NCI-H2196 treated with DMSO at 0.1 percent for 48 hours (cell line): ENCODE data around the gene ADAMTSL2.

Source experiments
- DNase-seq: peaks from one replicate; lab custom pipeline; 2025; ENCODE audit not compliant: unreplicated experiment; lab: John Stamatoyannopoulos, UW

Gene ADAMTSL2

DNA sequence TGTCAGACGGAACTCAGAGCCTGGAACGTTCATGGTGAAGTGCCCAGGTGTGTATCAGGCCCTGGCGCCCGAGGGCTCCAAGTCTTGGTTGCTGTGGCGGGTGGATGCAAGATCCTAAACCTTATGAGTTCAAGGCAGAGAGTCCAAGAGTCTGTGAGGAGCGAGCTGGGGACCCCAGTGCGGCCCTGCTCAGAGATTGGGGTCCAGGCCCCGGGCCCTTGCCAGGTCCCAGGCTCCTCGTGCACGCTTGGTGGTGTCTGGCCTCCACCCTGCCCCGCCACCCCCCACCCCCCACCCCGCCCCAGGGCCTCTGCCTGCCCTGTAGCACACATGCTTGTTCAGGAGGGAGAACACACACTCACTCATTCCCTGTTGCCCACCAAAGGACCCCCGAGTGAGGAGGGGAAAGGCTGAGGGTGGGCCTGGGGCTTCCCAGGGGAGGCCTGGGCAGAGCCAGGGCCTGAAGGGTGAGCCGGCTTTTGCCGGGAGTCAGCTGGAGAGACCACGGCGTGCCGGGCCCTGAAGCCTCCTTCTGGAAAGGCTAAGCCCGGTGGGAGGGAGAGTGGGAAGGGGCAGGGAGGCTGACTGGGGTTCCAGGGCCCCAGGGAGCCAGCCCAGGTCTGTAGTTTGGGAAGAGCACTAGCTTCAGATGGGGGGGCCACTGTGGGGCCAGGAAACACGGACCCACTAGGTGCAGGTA lies 37.5 kb downstream of the ADAMTSL2 start:
- DNase-seq, result no peak

- peak; percentile 23 for DNase-seq
Measured at GRCh38 chr9:133572821-133573361, 38.4 kb downstream of the ADAMTSL2 start.

DNA sequence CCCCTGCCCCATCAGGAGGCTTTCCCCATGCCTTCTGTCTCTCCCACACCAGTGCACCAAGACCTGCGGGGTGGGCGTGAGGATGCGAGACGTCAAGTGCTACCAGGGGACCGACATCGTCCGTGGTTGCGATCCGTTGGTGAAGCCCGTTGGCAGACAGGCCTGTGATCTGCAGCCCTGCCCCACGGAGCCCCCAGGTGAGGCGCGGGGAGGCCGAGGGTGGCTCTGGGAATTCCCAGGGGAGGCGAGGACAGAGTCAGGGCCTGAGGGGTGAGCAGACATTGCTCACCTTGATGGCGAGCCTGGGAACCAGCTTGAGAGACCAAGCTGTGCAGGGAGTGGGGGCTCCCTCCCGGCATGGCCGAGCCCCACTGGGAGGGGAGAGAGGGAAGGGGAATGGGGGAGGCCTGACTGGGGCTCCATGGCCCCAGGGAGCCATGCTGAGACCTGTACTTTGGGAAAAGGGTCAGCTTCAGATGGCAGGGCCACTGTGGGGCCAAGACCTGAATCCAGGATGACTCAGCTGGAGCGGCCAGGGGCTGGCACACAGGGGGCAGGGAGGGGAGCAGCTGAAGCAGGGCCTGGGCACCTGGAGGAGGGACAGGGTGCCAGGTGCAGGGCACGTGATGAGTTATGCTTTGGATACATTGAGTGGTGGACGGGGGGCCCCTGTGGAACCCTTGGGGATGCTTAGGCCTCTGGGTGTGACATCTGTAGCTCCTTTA lies 39.4 kb downstream of the ADAMTSL2 start:
- DNase-seq, result no peak

DNA sequence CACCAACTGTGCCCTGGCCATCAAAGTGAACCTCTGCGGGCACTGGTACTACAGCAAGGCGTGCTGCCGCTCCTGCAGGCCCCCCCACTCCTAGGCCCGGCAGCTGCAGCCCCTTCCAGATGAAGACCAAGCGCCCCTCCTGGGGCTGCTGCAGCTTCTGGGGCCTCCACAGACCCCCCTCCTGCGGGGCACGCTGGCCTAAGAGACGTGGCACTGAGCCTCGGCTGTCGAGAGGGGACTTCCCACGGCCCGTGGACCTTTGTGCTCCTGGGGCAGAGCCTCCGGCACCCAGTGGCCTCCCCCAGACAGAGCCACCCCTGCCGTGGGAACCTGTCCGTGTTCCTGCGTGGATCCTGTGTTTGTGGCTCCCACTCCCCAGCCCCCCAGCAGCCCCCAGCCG lies 40.3 kb downstream of the ADAMTSL2 start:
- no peak for DNase-seq

GRCh38 chr9:133575186-133576030 lies 40.9 kb downstream of the ADAMTSL2 start:
- DNase-seq, result no peak

DNA sequence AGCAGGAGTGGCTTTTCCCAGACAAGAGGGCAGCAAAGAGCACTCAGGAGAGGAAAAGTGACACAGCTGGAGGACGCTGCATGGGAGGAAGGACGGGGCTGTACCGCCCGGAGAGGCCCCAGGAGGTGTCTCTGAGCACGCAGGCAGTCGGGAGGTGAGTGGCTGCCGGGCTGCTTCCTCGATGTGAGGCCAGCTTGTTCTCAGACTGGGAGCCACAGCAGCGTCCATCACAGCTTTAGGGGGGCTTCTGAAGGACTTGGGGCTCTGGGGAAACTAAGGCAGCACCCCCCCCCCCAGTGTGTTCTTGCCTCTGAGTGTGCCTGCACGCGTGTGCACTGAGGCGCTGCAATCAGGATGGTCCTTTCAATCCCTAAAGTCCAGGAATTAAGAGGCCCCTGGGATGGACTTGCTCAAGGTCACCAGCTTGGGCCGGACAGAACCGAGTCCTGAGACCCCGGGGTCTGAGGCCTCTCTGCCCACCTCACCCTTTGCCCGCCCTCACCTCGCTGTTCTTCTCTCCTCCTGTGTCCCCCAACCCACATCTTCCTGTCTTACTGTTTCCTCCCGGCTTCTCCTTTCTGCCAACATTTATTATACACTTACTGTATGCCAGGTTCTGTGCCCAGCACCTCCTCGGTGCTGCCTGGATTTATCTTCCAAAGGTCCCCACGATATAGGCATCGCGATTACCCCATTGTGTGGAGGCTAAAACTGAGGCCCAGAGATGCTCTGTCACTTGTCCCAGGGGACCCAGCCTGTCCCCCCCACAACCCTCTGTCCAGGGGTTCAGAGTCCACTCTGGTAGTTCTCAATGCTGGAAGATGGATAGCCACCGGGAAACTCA lies 41.7 kb downstream of the ADAMTSL2 start:
- no peak for DNase-seq

DNA sequence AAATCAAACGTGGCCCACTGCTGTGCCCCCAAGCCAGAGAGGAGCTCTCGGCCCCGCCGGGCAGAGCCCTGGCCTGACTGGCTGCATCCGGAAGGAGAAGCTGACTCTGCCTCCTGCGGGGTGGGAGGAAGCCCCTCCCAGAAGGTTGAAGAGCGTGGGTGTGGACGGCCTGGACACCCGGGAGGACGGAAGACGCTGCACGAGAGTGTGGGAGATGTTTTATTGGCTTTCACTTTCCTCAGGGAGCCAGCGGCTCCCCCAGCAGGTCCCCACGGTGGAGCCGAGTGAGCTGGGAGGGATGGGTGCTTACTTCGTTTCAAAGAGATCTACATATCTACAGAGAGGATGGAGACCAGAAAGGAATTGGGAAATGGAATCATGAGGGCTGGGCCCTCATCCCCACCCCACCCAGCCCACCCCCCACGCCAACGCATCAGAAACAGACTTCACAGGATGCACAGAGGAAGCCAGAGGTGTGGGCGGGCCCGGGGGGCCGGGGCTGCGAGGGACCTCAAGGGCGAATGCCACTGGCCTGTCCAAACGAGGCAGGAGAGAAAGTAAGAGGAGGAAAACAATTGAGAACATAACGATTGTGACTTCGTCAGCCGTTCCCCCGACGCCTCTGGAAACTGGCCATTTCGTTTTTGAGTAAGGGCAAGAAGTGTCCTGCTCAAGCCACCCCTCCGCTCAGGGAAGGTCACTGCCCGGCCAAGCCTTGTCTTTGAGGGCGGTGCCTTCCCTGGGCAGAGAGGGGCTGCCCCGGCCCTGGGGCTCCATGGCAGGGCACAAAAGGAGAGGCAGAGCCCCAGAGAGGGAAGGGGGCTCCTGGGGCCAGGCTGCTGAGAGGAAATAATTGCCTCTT lies 42.6 kb downstream of the ADAMTSL2 start:
- no peak for DNase-seq

- DNase-seq, result no peak
Measured at GRCh38 chr9:133577737-133578112, 43.2 kb downstream of the ADAMTSL2 start.

DNA sequence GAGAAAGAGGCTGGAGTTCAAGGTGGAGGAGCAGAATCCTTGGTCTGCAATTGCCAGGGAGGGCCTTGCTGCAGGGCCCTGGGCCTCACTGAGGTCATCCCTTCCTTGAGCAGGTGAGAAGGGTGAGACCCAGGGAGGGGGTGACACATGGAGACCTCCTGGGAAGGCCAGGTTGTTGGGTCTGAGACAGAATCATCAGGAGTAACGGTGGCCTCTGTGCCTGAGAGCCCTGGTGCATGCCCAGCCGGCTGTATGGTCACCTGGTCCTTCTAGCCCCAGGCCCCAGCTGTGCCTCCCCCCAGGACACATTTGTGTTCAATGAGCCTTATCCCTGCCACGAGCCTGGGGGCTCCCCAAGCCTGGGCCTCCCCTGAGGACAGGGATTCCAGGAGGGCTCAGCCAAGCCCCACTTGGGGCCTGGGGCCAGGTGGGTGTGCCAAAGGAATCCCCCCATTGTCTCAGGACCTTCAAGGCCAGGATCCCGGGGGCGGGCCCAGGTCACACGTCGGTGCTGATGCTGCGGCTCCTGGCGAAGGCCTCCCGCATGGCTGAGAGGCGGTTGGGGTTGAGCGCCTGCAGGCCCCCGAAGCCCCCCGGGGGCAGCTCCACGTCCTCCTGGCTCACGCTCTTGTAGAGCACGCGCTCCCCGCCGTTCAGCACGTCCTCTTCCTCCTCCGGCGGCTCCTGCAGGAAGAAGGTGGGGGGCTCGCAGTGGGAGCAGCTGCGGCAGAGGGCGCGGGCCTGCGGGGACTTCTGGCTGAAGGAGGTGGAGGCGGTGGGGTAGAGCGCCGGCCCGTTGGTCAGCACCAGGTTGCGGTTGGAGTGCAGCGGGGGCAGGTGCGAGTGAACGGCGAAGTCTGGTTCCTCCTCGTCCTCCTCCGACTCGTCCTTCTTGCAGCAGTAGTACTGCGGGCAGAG lies 44.3 kb downstream of the ADAMTSL2 start:
- DNase-seq, result no peak

- no peak for DNase-seq
Measured at GRCh38 chr9:133579601-133580418, 45.3 kb downstream of the ADAMTSL2 start.

- no peak for DNase-seq
Measured at GRCh38 chr9:133580419-133580738, 45.9 kb downstream of the ADAMTSL2 start.

DNA sequence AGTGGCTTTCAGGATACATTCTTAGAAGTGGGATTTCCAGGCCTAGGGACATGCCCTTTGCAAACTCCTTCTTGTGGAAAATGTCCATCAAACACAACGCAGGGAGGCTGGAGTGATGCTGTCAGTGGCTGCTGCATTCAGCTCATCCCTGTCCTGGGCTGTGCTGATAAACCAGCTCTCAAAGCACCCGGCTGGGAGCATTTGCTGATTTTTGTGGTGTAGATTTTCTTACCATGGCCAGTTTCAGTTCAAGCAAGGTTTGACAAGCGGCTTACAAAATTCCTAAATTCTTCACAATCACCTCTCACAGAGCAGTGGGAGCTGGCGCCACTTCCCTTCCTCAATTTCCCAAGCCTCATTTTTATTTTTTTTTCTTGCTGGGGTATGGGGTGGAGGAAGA lies 46.5 kb downstream of the ADAMTSL2 start:
- no peak for DNase-seq

DNA sequence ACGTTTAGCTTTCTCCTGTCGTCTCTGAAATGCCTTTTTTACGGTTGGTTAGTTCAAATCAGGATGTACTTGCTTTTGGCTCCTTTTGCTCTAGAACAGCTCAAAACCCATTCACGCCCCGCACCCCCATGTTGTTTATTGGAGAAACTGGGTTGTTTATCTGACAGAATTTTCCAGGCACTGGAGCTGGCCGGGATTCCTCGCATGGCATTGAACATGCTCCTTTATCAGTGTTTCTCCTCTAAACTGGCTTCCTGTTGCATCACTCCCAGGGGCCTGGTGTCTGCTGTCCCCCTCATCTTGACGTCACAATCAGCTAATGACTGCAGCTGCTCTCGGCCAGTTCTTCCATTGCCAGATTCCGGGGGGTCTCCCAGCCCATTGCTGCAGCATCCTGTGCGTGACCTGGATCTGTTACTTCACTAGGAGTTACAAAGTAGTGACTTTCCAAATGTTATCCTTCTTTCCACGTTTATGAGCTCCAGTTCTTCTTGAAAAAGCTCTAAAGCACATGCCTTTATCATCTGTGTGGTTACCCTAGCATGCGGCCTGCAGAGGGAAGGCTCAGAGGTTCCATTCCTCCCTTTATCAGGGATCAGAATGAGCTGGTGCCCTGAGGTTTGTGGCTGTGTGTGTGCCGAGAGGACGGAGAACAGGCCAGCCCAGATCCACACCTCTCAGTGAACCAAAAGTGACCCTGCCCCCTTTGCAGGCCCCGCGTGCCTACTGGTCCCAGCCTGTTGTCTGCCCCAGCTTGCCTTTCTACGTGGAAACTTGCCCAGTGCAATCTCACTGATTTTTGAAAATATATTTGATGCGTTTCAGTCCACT lies 47.2 kb downstream of the ADAMTSL2 start:
- DNase-seq, result no peak

DNA sequence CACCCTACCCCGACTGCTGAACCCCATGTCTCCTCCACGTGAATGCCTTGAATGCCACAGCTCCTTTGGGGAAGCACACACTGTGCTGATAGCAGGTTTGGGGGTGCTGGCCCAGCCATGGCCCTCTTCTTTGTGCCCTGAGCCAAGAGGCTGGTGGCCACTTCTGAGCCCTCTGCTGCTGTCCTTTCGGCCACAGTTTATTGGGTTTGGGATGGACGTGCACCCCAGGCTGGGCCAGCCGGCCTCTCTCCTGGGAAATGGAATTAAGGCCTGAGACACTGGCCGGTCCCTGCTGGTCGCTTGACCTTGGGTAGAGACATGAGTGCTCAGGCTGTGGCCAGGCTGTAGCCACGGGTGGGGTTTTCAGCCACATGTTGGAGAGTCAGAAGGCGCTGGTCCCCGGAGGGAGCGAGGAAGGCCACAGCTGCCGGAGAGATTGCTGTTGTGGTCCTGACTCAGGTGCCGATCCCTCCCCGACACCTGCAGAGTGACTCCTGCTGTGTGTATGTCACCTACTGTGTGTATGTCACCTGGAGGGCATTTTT lies 48.1 kb downstream of the ADAMTSL2 start:
- DNase-seq, result no peak

GRCh38 chr9:133583111-133583510 lies 48.6 kb downstream of the ADAMTSL2 start:
- DNase-seq, result no peak

GRCh38 chr9:133583586-133583985 lies 49.1 kb downstream of the ADAMTSL2 start:
- no peak for DNase-seq

GRCh38 chr9:133584167-133584558 lies 49.7 kb downstream of the ADAMTSL2 start:
- no peak for DNase-seq
